GM19035 (cell line): Measurements from ENCODE around the gene CLDN11.

Experiments used
- ATAC-seq: cut with Tn5 transposase; IDR thresholded peaks from one replicate; pipeline ENCODE4 v1.9.1; 2021; ENCODE audit not compliant: unreplicated experiment

CLDN11 gene

GRCh38 chr3:170469151-170470062 is 50.7 kb downstream of the CLDN11 start:
- ATAC-seq: no peak

- no peak for ATAC-seq
Observed at GRCh38 chr3:170470063-170471016, 51.7 kb downstream of the CLDN11 start.

- no peak for ATAC-seq
Observed at GRCh38 chr3:170471149-170471548, 52.5 kb downstream of the CLDN11 start.

DNA sequence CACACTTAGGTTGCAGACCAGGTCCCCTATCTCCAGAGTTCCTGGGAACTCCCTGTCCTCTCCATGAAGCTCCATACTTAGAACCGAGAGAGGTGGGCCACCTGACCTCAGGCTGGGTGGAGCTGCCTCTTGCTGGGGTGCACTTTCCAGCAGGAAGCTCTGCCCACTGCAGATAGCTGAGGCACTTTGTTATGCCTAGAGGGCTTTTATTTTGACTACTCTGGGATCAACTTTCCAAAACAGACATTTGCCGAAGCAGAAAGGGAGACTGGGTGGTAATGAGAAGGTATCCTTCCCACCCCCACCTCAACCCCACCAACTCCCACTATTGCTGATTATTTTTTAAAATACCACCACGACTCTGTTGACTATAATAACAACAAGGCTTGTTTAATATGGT is 54.7 kb downstream of the CLDN11 start:
- no peak for ATAC-seq

- no peak for ATAC-seq
Observed at GRCh38 chr3:170475092-170475685, 56.5 kb downstream of the CLDN11 start.

- no peak for ATAC-seq
Observed at GRCh38 chr3:170476291-170476690, 57.6 kb downstream of the CLDN11 start.

GRCh38 chr3:170477395-170477794 is 58.7 kb downstream of the CLDN11 start:
- no peak for ATAC-seq

DNA sequence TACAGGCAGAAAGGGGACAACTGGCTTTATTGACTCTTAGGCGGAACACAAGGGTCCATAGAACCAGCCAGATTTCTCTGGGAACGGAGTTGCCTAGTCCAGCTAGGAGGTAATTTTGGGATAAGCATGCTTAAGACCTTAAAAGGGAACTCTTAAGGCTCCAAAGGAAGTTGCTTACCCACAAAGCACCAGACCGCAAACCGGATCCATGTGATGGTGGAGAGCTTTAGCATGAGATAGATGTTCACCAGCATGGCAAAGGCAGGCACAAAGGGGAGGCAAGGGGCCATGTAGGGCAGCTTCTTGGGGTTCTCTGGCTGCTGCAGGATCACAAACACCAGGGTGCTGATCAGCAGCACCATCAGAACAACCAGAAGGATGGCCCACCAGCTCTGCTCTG is 61.4 kb downstream of the CLDN11 start:
- no peak for ATAC-seq

- no peak for ATAC-seq
Observed at GRCh38 chr3:170482199-170482598, 63.5 kb downstream of the CLDN11 start.

DNA sequence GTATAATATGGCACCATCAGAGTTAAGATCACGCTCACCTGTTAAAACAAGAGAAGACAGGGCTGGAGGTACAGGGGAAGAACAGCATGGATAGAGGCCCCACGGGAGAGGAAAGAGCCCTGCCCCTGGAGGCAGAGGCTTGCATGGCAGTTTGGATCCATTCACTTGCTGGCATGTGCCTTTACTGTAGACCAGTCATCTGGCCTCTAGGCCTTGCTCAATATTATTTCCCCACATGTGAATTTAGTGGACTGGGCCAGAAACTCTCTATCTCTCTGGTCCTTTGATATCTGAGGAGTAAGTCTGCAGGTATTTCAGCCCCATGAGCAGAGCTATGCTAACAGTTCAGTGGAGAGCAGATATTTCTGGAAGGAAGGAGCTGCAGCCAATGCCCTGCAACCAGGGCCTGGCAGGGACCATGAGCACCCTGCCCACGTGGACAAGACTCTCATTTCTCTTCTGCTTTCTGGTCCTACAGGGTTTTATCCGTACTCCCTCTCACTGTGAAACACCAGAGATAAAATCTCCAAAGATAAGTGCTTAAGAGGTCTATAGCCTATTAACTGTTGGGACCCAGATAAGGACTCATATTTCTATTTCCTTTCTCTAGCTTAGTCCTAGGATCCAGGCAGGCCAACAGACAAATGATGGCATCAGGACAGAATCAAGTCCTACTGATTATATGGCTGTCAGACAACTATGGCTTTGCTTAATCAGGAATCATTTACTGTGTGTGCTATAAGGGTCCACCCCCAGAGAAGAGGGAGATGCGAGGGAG is 65.0 kb downstream of the CLDN11 start:
- ATAC-seq: no peak
